Naive thymus-derived CD4-positive, alpha-beta T cell (primary cell): Measurements from ENCODE around the gene C5orf34. TPM values are rescaled to one million over a fixed set of nuclear protein-coding genes. Genes with fewer than 3 reads are reported as not detected.
A peak's percentile ranks its signal among the peaks of the same experiment; 100 is the strongest.

Experiments used
- ATAC-seq: fragments of 150-1000 bp; cut with Tn5 transposase; 2 replicates; pipeline ENCODE4 v1.10.0; 2021; ENCODE audit warnings: mild to moderate bottlenecking, moderate library complexity
- CTCF ChIA-PET: fragments of 350-600 bp; sonication (Branson Sonifier 250); formaldehyde crosslinking; loops from one replicate; lab custom pipeline; 2021; ENCODE audit warnings: antibody characterized with exemption; lab: Charles Lee
- POLR2A ChIA-PET: fragments of 350-600 bp; sonication (Branson Sonifier 250); formaldehyde crosslinking; loops from one replicate; lab custom pipeline; 2021; ENCODE audit warnings: antibody characterized with exemption, inconsistent platforms; lab: Charles Lee
- DNase-seq, 9 donors: peaks; one replicate each; pipeline versions ENCODE4 v3.0.0 to v3.0.0-alpha.2; 2020 to 2022; ENCODE audit warnings: mixed read lengths in 1 of 9
- H3K27ac ChIP-seq: one replicate; pipeline ENCODE4 v1.7.0; 2013; ENCODE audit warnings: mild to moderate bottlenecking, low read depth, low read length, moderate library complexity
- H3K27me3 ChIP-seq, 2 donors: one replicate each; pipeline ENCODE4 v1.7.0; 2013; ENCODE audit warnings: low read length in 2 of 2, mild to moderate bottlenecking in 2 of 2, moderate library complexity in 2 of 2; ENCODE audit not compliant: control insufficient read depth in 2 of 2, insufficient read depth in 2 of 2
- H3K36me3 ChIP-seq, 3 experiments: 1 replicate in 2 of 3; 2 replicates in 1 of 3; pipeline ENCODE4 v1.7.0; 2013; ENCODE audit warnings: low read length in 3 of 3, mild to moderate bottlenecking in 3 of 3, moderate library complexity in 1 of 3; ENCODE audit not compliant: insufficient read depth in 3 of 3, control insufficient read depth in 2 of 3
- H3K4me1 ChIP-seq, 2 donors: one replicate each; pipeline ENCODE4 v1.7.0; 2013; ENCODE audit warnings: low read length in 2 of 2, mild to moderate bottlenecking in 2 of 2, moderate library complexity in 1 of 2; ENCODE audit not compliant: control insufficient read depth in 2 of 2, insufficient read depth in 2 of 2
- H3K4me3 ChIP-seq: 2 replicates; pipeline ENCODE4 v1.7.0; 2013; ENCODE audit warnings: mild to moderate bottlenecking, low read length
- H3K9me3 ChIP-seq, 3 experiments: 1 replicate in 2 of 3; 2 replicates in 1 of 3; pipeline ENCODE4 v1.7.0; 2013; ENCODE audit warnings: low read length in 3 of 3; ENCODE audit not compliant: control insufficient read depth in 2 of 3
- H3K27ac Mint-ChIP-seq, 9 donors: one replicate each; pipeline ENCODE4 v1.8.0; 2020 to 2022; ENCODE audit warnings: mixed read lengths in 9 of 9, mild to moderate bottlenecking in 8 of 9, moderate library complexity in 5 of 9, inconsistent platforms in 2 of 9
- H3K27me3 Mint-ChIP-seq, 5 donors: one replicate each; pipeline ENCODE4 v1.8.0; 2021 to 2022; ENCODE audit warnings: mixed read lengths in 5 of 5, mild to moderate bottlenecking in 1 of 5
- H3K36me3 Mint-ChIP-seq, 5 donors: one replicate each; pipeline ENCODE4 v1.8.0; 2020 to 2022; ENCODE audit warnings: mixed read lengths in 5 of 5, mild to moderate bottlenecking in 3 of 5, inconsistent platforms in 1 of 5
- H3K4me1 Mint-ChIP-seq, 7 donors: one replicate each; pipeline ENCODE4 v1.8.0; 2020 to 2022; ENCODE audit warnings: mixed read lengths in 7 of 7, mild to moderate bottlenecking in 3 of 7, inconsistent platforms in 1 of 7
- H3K4me3 Mint-ChIP-seq, 10 donors: one replicate each; pipeline ENCODE4 v1.8.0; 2020 to 2022; ENCODE audit warnings: mild to moderate bottlenecking in 10 of 10, mixed read lengths in 10 of 10, moderate library complexity in 6 of 10, inconsistent platforms in 2 of 10
- H3K9me3 Mint-ChIP-seq, 11 donors: one replicate each; pipeline ENCODE4 v1.8.0; 2020 to 2022; ENCODE audit warnings: mixed read lengths in 11 of 11, mild to moderate bottlenecking in 4 of 11, inconsistent platforms in 1 of 11, moderate library complexity in 1 of 11
- intact Hi-C, 2 donors: fragments of 100-400 bp; cut with micrococcal nuclease; formaldehyde crosslinking; loops; one replicate each; pipeline ENCODE4 v1.15.1; 2023
- polyA plus RNA-seq, 2 donors: library from polyadenylated mRNA; unstranded; fragments of 300-500 nt; fragmentation: Illumina TruSeq; gene quantifications; one replicate each; pipeline ENCODE4 v1.2.3, GENCODE V29; 2021
- total RNA-seq, 6 experiments: library from RNA in 5 of 6; stranded (reverse) in 5 of 6; gene quantifications; 1 replicate in 5 of 6; 2 replicates in 1 of 6; pipeline ENCODE4 v1.2.3 and lab custom pipeline; 2021 to 2026

C5orf34 gene
- total and polyA plus RNA-seq, 7 experiments from 2014 or later, result 0.77 to 5.2 (median 1.5) TPM

DNA sequence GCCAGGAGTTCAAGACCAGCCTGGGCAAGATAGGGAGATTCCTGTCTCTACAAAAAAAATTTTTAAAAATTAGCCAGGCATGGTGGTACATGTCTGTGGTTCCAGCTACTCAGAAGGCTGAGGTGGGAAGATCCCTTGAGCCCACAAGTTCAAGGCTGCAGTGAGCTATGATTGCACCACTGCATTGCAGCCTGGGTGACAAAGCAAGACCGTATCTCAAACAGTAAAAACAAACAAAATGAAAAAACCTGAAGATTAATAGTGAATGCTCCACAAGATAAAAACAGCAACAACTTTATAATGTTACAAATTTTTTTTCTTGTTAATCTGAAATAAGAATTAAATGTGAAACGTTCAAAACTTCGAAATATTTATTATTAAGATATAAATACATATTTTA lies 28.6 kb downstream of the C5orf34 start:
- Mint-ChIP-seq H3K4me3 (peak overlapping the region in 4 of 10 donors; percentile 10 to 95 (median 62)), H3K9me3 (peaks cover 0 to 2% (median 0%) of the 10 kb centered on the region in 11 donors), H3K27ac (peak overlapping the region; percentile 97 to 100 (median 100)), H3K27me3 (no peaks in the 10 kb centered on the region), H3K36me3 (peaks cover 0 to 9% (median 3%) of the 10 kb centered on the region in 5 donors), H3K4me1 (peaks cover 23 to 56% (median 51%) of the 10 kb centered on the region in 7 donors)
- intact Hi-C loops, result loop anchor here (10.0 kb wide), 3 partner anchors 292 to 1562 kb away; partner anchors contain the start of genes FBXO4 (in 1 of the 2) and NIM1K (in 1 of the 2)
- Histone ChIP-seq H3K27me3 (no peaks in the 10 kb centered on the region), H3K36me3 (no peaks in the 10 kb centered on the region), H3K4me1 (peaks cover 20 to 28% of the 10 kb centered on the region in 2 donors), H3K27ac (peak overlapping the region; percentile 92), H3K4me3 (no peak overlapping the region), H3K9me3 (no peaks in the 10 kb centered on the region)
- ChIA-PET POLR2A (interaction anchor here (0.8 to 4.4 kb wide), 12 partner anchors 20 to 492 kb away, joined by 3 to 93 read pairs (median 64); partner anchors contain the start of genes C5orf34, NNT and ZNF131), CTCF (interaction anchor here (0.7 kb wide), 1 partner anchor 29 kb away, joined by 3 read pairs; no protein-coding TSS in a partner anchor)
- ATAC-seq (no peak), DNase-seq (no peak)

DNA sequence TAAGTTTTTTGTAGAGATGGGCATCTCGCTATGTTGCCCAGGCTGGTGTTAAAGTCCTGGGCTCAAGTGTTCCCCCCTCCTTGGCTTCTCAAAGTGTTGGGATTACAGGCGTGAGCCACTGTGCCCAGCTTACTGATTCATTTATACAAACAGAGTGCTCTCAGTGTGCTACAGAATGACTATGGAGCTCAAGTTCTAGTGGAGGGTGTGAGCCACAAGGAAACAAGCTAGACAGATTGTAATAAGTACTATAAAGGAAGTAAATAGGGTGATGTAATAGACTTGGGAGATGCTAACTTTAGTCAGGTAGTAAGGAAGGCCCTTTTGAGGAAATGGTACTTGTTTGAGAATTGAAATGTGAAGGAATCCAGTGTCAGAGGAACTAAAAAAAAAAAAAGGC lies 29.5 kb downstream of the C5orf34 start:
- Histone ChIP-seq H3K4me1 (peaks cover 20 to 28% of the 10 kb centered on the region in 2 donors), H3K36me3 (no peaks in the 10 kb centered on the region), H3K4me3 (no peak overlapping the region), H3K27me3 (no peaks in the 10 kb centered on the region), H3K9me3 (no peaks in the 10 kb centered on the region), H3K27ac (peak overlapping the region; percentile 92)
- POLR2A ChIA-PET, result interaction anchor here (0.7 to 4.4 kb wide), 21 partner anchors 14 to 535 kb away, joined by 3 to 93 read pairs (median 47); partner anchors contain the start of genes C5orf34, HMGCS1, NNT and ZNF131
- H3K4me1 Mint-ChIP-seq, result peaks cover 23 to 60% (median 52%) of the 10 kb centered on the region in 7 donors
- no peak for ATAC-seq
- intact Hi-C loops, result loop anchor here (2.0 to 10.0 kb wide), 6 partner anchors 97 to 1561 kb away; partner anchors contain the start of genes FBXO4 (in 1 of the 2), MRPS30 (in 1 of the 2) and NIM1K (in 1 of the 2)
- DNase-seq, result peak in 7 of 9 donors; percentile 2 to 31 (median 22)
- CTCF ChIA-PET, result interaction anchor here (0.6 to 0.7 kb wide), 2 partner anchors 30 to 125 kb away, joined by 3 to 5 read pairs; no protein-coding TSS in a partner anchor
- peaks cover 0 to 11% (median 3%) of the 10 kb centered on the region in 5 donors for H3K36me3 Mint-ChIP-seq
- H3K27ac Mint-ChIP-seq, result peak overlapping the region; percentile 97 to 100 (median 100)
- no peaks in the 10 kb centered on the region for H3K27me3 Mint-ChIP-seq
- H3K9me3 Mint-ChIP-seq, result peaks cover 0 to 2% (median 0%) of the 10 kb centered on the region in 11 donors
- peak overlapping the region; percentile 23 to 95 (median 61) for H3K4me3 Mint-ChIP-seq

DNA sequence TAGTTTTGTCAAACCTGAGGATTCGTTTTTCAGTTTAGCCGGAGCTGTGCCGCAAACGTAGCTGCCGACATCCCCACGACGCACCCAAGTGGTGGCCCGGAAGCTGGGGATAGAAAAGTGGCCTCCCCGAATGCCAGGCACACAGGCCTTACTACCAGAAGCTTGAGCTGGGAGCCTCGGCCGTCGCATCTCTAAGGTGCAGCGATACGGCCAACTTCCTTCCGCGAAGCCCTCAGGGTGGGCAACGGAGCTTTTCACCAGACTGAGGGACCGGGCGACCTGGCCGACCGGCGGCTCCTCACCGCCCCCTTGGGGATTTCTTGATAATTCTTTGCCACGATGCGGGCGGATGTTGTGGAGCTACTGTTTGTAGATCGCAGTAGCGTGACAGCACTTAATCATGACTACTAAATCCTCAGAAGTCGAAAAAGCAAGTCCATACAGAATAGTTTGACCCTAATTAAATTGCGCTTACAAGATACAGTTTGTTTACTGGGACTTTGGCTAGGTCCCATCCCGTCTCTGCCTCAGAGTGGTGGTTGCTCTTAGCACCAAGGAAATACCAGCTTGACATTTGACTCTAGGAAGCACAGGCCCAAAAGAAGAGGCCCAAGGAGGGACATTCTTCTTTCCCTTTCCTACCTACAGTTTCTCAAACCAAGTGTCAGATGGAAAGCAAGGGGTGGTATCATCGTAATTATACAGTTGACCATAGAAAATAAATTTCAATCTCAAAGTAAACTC lies 30.7 kb downstream of the C5orf34 start:
- H3K36me3 Mint-ChIP-seq, result peaks cover 0 to 9% (median 0%) of the 10 kb centered on the region in 5 donors
- CTCF ChIA-PET, result interaction anchor here (0.5 to 1.8 kb wide), 25 partner anchors 14 to 576 kb away, joined by 3 to 14 read pairs (median 4); partner anchors contain the start of genes C5orf34, HMGCS1, NNT and ZNF131
- H3K4me1 Mint-ChIP-seq, result peaks cover 23 to 69% (median 60%) of the 10 kb centered on the region in 7 donors
- DNase-seq (peak; percentile 69 to 91 (median 88)), ATAC-seq (peak; percentile 83)
- Histone ChIP-seq H3K27me3 (no peaks in the 10 kb centered on the region), H3K4me3 (peak overlapping the region; percentile 72), H3K36me3 (no peaks in the 10 kb centered on the region), H3K27ac (peak overlapping the region; percentile 92), H3K4me1 (peaks cover 20 to 28% of the 10 kb centered on the region in 2 donors), H3K9me3 (no peaks in the 10 kb centered on the region)
- POLR2A ChIA-PET, result interaction anchor here (0.6 to 4.4 kb wide), 64 partner anchors 8 to 1616 kb away, joined by 3 to 93 read pairs (median 6); partner anchors contain the start of genes C5orf34, FBXO4, HMGCS1 and NNT
- H3K27ac Mint-ChIP-seq, result peak overlapping the region; percentile 97 to 100 (median 100)
- no peaks in the 10 kb centered on the region for H3K27me3 Mint-ChIP-seq
- H3K4me3 Mint-ChIP-seq, result peak overlapping the region; percentile 95 to 100 (median 98)
- intact Hi-C loops, result loop anchor here (1.0 to 10.0 kb wide), 19 partner anchors 31 to 1614 kb away; partner anchors contain the start of genes ANXA2R (in 2 of the 2), C5orf34 (in 2 of the 2), FBXO4 (in 1 of the 2) and HMGCS1 (in 1 of the 2)
- H3K9me3 Mint-ChIP-seq, result peaks cover 0 to 2% (median 0%) of the 10 kb centered on the region in 11 donors

DNA sequence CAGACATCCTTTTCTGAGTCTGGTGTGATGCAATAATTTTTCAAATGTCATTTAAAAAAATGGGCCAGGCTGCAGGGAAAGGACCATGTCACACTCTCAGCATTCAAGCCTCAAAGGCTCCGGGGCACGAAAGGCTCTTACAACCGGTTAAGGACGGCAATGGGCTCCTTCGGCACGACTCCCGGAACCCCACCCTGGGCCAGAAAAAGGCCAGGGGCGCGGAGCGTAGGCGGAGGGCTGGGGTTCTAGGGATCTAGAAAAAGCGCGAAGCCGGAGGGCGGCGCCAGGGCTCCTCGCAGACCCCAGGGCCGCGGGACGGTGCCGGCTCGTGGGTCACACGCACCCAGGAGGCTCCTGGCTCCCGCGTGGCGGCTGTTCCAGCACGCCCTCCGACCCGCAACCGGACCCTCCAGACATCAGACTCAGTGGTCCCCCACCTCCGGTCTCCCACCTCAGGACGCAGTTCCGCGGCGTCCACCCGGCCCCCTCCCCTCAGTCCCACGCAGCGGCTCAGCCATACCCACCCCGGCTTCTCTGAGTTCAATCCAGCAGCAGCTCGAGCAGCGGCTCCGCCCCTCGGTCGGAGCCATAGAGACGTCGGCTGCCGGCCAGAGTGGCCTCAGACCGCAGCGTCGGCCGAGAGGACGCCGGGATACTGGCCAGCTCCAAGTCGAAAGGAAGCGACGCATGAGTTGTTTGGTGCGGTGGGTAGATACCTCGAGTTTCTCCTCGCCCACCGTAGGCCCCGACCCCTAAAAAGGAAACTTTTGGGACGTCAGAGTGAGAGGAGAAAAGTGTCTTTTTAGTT lies 31.4 kb downstream of the C5orf34 start, which contains the start of gene TMEM267:
TMEM267 (minus strand) TSS at position 568 of the 808 bp plus-strand sequence. CDS start 29,896 bp downstream, outside the sequence.
- peak within 1 kb of the TSS; percentile 97 to 100 (median 100) for H3K27ac Mint-ChIP-seq
- no peaks in the 10 kb centered on the region for H3K36me3 ChIP-seq
- no peaks in the 10 kb centered on the region for H3K27me3 Mint-ChIP-seq
- ATAC-seq, result peak; percentile 93
- peaks cover 0 to 2% (median 0%) of the 10 kb centered on the region in 11 donors for H3K9me3 Mint-ChIP-seq
- H3K27ac ChIP-seq, result peak within 1 kb of the TSS; percentile 92
- H3K4me1 Mint-ChIP-seq, result peaks cover 23 to 69% (median 60%) of the 10 kb centered on the region in 7 donors
- peak in 6 of 9 donors; percentile 44 to 80 (median 62) for DNase-seq
- intact Hi-C loops, result loop anchor here (1.0 to 10.0 kb wide), 26 partner anchors 32 to 1613 kb away; partner anchors contain the start of genes ANXA2R (in 2 of the 2), C5orf34 (in 2 of the 2), FBXO4 (in 2 of the 2) and HMGCS1 (in 2 of the 2)
- peaks cover 0 to 9% (median 0%) of the 10 kb centered on the region in 5 donors for H3K36me3 Mint-ChIP-seq
- ChIA-PET POLR2A (interaction anchor here (0.7 to 4.4 kb wide), 62 partner anchors 8 to 1615 kb away, joined by 3 to 93 read pairs (median 6); partner anchors contain the start of genes C5orf34, FBXO4, HMGCS1 and NNT), CTCF (interaction anchor here (0.6 to 1.8 kb wide), 23 partner anchors 15 to 575 kb away, joined by 3 to 14 read pairs (median 5); partner anchors contain the start of genes C5orf34, HMGCS1, NNT and ZNF131)
- H3K27me3 ChIP-seq, result no peaks in the 10 kb centered on the region
- no peaks in the 10 kb centered on the region for H3K9me3 ChIP-seq
- H3K4me1 ChIP-seq, result peaks cover 20 to 28% of the 10 kb centered on the region in 2 donors
- peak within 1 kb of the TSS; percentile 95 to 100 (median 98) for H3K4me3 Mint-ChIP-seq
- H3K4me3 ChIP-seq, result peak within 1 kb of the TSS; percentile 72

DNA sequence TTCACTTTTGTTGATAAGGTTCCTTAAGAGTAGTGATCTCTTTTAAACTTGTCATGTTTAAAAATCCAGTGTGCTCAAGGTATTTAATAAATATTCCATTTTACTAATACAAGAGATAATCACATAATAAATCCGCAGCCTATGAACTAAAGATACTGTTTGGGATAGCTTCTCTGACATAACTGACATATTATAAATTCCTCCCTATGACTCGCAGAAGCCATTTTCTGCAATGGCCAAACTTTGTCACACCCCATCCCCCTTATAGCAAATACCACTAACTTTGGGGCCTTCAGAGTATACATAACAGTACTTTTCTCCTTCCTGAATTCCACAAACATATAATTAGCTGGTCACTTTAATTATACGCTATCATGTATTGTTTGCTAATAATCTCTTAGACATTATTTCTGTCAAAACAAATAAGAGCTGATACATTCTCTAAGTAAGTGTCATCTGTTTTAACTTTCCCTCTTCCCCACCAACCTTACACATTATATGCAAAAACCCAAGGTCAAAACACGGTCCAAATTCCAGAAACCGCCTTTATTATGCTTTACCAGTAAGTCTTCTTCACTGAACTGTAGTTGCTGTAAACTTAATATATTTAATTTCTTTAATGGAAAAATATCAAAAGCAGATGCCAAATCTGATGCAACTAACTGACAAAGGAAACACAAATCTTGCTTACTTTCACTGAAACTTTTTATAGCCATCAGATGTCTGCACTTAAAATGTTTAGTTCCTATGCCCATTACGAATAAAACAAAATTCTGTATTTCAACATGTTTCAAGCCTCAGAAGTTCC lies 32.3 kb downstream of the C5orf34 start:
- Histone ChIP-seq H3K36me3 (no peaks in the 10 kb centered on the region), H3K4me1 (peaks cover 20 to 28% of the 10 kb centered on the region in 2 donors), H3K27me3 (no peaks in the 10 kb centered on the region), H3K4me3 (peak overlapping the region; percentile 72), H3K27ac (peak overlapping the region; percentile 92), H3K9me3 (no peaks in the 10 kb centered on the region)
- Mint-ChIP-seq H3K4me1 (peaks cover 23 to 64% (median 56%) of the 10 kb centered on the region in 7 donors), H3K27ac (peak overlapping the region; percentile 94 to 100 (median 100)), H3K36me3 (peaks cover 1 to 12% (median 1%) of the 10 kb centered on the region in 5 donors), H3K27me3 (no peaks in the 10 kb centered on the region), H3K9me3 (peaks cover 0 to 2% (median 0%) of the 10 kb centered on the region in 11 donors), H3K4me3 (peak overlapping the region; percentile 95 to 100 (median 98))
- CTCF ChIA-PET, result interaction anchor here (1.8 kb wide), 1 partner anchor 73 kb away, joined by 9 read pairs; no protein-coding TSS in a partner anchor
- ATAC-seq (no peak), DNase-seq (no peak)
- intact Hi-C loops, result loop anchor here (1.0 to 10.0 kb wide), 15 partner anchors 74 to 1578 kb away; partner anchors contain the start of genes FBXO4 (in 2 of the 2), HMGCS1 (in 1 of the 2), NIM1K (in 1 of the 2) and NNT (in 1 of the 2)
- POLR2A ChIA-PET, result interaction anchor here (0.8 to 4.4 kb wide), 5 partner anchors 32 to 441 kb away, joined by 3 to 59 read pairs (median 4); partner anchors contain the start of gene C5orf34
